GM20000 (cell line): ENCODE data around the gene BRPF1.

Experiments
- DNase-seq: peaks from one replicate; pipeline ENCODE4 v3.0.0; 2012; ENCODE audit warnings: low spot score
- CTCF ChIP-seq: IDR thresholded peaks from 2 replicates; pipeline ENCODE4 v1.5.1; 2012; ENCODE audit warnings: mild to moderate bottlenecking, control low read depth; ENCODE audit errors: extremely low read depth, missing control alignments

BRPF1 gene

GRCh38 chr3:9760779-9761505 lies 29.4 kb downstream of the BRPF1 start:
- no peak for DNase-seq
- no peak for TF ChIP-seq CTCF

GRCh38 chr3:9761919-9762318 lies 30.4 kb downstream of the BRPF1 start:
- no peak for TF ChIP-seq CTCF
- no peak for DNase-seq

GRCh38 chr3:9762871-9763270 lies 31.3 kb downstream of the BRPF1 start:
- DNase-seq, result no peak
- no peak for TF ChIP-seq CTCF

- no peak for DNase-seq
- no peak for TF ChIP-seq CTCF
Observed at GRCh38 chr3:9765865-9766264, 34.3 kb downstream of the BRPF1 start.

GRCh38 chr3:9767418-9767817 lies 35.9 kb downstream of the BRPF1 start:
- TF ChIP-seq CTCF, result no peak
- no peak for DNase-seq

- no peak for DNase-seq
- TF ChIP-seq CTCF, result no peak
Observed at GRCh38 chr3:9768141-9768775, 36.7 kb downstream of the BRPF1 start.

- TF ChIP-seq CTCF, result no peak
- DNase-seq, result no peak
Observed at GRCh38 chr3:9769012-9769411, 37.5 kb downstream of the BRPF1 start.
